GM21367 (cell line): ENCODE data around the gene CCDC157.
"Not testable (repeated sequence)": the region's sequence is repeated elsewhere in the genome, so short reads cannot be mapped to it uniquely, and the experiment has no call there.

Source experiments
- ATAC-seq: cut with Tn5 transposase; IDR thresholded peaks from one replicate; pipeline ENCODE4 v1.9.1; 2021; ENCODE audit not compliant: unreplicated experiment

The CCDC157 gene

DNA sequence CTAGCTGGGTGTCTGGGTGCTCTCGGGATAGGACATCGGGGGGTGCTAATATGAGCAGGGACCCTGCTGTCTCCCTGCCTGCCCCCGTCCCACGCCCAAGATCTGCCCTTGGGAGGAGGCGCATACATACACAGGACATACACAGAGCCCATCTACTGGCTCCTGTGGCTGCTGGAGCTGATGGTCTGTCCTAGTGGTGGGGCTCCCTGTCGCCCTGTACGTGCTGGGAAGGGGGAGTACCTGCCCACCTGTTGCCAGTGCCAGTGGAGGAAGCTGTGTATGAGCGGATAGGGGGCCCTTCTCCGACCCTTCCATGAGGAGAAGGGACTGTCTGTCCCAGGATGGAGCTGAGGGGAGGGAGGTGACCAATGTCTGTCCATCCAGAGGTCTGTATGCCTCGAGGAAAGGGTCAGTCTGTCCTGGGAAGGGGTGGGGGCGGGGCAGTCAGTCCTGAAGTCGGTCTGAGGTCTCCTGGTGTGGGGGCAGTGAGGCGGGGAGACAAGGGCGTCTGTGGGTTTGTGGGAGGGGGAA is 31.0 kb upstream of the CCDC157 start:
- ATAC-seq = no peak

DNA sequence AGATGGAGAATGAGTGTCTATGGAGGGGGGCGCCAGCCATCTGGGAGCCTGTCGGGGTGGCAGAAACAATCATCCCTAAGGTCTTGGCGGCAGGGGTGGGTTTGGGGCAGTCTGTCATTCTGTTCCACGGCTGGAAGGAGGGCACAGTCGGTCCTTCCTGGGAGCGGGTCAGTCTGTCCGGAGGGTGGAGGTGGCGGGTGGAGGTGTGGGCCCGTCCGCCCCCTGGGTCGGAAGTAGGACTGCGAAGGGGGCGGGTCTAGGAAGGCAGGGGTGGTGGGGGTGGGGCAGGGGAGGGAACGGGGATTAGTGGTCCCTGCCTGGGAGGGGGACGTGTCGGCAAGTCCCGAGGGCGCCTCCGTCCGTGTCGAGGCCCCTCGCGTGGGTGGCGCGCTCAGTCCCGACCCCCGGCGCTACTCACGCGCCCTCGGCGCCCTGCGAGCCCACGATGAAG is 30.5 kb upstream of the CCDC157 start:
- ATAC-seq = peak; percentile 1

DNA sequence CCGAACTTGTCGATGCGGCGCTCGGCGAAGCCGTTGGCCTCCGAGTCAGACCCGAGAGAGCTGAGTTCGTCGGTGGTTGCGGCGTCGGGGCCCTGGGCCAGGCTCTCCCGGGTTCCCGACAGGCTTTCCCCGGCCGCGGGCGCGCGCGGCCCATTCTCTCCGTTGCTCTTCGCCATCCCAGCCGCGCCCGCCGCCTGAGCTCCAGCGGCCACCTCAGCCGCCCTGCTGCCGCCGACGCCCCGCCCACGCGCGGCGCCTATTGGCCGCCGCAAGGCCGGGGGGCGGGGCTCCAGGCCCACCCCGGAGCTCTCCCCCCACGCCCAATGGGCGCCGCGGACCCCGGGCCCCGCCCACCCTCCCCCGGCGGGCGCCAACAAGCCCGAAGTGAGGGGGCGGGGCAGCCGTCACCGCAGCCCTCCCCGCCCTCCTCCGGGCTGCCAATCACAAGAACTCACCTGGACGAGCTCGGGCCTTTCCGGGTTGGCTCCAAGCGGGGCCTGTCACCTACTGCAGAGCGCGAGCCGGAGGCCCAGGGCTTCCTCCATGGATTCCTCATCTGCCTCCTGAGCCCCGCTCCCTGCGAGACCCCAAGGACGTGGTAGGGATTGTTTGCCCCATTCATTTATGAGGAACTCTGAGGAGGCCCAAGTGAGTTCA is 30.0 kb upstream of the CCDC157 start, which contains the start of gene TBC1D10A:
Gene TBC1D10A, minus strand, starts transcription at position 236 of the 657 bp plus-strand sequence. Its CDS starts 60 bp downstream, at position 176.
- peak; percentile 70 for ATAC-seq

DNA sequence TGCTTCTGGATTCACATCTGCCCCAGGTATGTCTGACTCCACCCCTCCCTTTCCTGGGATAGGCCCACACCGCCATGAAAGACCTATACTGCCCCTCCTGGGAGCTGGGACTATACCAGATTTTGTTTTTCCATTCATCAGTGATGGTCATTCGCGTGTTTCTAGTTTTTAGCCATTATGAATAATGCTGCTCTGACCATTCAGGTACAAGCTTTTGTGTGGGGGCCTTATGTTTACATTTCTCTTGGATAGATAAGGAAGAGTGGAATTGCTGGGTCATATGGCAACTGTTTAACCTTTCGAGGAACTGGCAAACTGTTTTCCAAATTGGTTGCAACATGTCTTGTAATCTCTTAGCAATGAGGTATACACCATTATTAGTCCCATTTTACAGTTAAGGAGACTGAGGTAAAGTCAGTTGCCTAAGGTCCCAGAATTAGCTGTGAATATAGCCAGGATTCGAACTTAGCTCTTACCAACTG is 28.9 kb upstream of the CCDC157 start:
- no peak for ATAC-seq

DNA sequence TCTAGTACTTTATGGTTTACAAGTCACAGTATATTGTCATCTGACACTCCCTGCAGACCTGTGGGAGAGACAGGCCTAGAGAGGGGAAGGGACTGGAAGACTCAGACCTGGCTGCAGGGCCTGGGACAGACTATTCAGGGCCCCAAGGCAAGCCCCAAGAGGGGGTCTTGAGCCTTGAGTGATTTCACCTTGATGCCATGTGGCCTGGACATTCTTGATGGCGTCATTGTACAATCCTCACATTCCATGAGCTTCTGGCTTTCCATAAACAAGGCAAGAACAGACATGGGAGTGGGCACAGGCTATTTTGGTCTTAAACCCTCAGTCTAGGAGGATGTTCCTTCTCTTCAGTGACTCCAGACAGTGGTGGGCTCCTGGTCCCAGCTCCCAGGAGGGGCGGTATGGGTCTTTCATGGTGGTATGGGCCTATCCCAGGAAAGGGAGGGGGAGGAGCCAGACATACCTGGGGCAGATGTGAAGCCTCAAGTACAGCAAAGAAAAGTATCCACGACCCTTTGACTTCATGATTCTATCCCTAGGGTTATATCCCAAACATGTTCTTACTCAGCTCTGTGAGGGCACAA is 28.2 kb upstream of the CCDC157 start:
- no peak for ATAC-seq

DNA sequence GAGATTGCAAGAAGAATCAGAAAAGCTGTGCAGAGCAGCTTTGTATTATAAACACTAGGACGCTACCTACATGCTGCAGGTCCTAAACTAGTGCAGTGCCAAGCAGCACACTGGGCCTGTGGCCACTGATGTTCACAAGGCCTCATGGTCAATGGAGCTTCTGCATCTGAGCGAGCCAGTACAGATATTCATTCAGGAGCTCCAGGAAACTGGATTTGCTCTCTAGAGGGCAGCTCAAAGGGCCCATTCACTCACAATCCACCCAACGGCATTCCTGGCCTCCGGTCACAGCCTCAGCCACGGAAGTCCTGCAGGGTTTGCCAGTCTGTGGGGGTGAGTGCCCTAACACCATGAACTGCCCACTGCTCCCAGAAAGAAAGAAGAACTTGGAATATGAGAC is 24.3 kb upstream of the CCDC157 start:
- ATAC-seq = no peak

DNA sequence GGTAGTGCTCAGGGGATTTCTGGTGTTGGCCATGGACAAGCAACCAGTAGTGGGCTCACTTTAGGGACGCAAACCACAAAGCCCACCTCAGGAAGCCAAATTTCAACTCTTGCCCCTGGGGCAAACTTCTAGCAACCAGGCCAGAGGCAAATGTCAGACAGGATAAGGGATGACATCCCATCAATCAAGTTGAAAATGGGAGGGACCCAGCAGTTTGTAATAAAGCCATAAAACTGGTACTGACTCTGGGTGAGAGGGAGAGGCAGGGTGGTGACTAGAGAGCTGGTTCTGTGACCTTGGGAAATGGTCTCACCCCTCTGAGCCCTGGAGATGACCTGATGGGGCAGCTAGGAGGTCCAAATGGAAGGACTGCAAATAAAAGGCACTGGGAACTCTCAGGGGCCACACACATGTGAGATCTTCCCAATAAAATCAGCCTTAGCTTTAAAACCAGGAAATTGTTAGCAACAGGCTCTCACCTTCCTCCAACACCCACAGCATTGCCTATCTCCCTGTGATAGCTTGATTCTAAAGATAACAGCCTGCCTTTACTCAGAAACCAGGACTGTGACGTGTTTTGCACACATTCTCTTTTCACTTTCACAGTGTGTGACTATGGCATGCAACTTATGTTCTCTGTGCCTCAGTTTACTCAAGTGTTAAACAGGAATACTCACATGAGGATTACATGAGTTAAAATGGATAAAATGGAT is 23.7 kb upstream of the CCDC157 start:
- no peak for ATAC-seq

DNA sequence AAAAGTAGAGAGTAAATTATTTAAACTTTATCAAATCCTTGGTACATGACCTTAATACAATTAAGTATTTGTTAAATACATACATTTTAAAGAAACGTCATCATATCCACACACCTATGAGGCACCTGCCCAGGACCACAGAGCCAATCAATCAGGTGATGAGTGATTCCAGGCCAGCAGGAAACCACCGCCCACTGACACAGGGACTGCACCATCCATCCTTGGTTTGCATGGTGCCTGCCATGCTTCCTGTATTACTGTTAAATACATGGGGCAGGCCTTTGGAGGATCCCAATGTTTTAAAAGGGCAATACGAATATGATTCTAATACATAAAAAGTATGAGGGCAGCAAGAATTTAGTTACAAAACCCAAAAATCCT is 23.1 kb upstream of the CCDC157 start:
- no peak for ATAC-seq

DNA sequence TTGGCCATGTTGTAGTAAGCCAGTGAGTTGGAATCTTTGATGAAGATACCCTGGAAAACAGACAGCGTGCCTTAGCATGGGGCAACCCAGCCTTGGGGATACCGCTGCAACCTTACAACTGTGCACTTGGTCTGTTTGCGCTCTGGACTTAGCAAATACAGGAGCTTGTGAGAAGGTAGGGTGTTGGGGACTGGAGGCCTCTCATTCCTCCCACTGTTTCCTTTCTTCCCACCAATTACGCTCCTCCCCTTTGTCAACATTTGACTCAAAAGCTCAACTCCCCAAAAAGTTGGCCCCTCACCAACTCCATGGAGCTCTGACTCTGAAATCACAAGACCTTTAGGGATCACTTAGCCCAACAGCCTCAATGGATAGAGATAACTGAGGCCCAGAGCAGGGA is 22.2 kb upstream of the CCDC157 start:
- no peak for ATAC-seq

DNA sequence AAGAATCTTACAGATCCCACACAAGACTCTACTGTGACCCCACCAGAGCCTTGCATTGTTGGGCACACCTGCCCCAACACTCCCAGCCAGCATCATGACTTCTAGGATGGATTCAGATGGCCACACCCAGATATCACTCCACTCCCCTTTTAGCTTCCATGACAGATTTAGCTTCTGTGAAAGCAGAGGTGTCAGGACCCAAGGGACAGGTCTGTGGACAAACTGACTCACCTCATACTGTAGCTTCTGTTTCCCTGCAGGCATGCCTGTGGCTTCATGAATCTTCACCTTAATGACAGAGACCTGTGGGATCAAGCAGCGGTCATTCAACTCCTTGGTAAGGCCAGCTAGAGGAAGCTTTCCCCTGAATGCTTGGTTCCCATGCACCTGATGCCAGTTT is 21.6 kb upstream of the CCDC157 start:
- ATAC-seq = no peak

DNA sequence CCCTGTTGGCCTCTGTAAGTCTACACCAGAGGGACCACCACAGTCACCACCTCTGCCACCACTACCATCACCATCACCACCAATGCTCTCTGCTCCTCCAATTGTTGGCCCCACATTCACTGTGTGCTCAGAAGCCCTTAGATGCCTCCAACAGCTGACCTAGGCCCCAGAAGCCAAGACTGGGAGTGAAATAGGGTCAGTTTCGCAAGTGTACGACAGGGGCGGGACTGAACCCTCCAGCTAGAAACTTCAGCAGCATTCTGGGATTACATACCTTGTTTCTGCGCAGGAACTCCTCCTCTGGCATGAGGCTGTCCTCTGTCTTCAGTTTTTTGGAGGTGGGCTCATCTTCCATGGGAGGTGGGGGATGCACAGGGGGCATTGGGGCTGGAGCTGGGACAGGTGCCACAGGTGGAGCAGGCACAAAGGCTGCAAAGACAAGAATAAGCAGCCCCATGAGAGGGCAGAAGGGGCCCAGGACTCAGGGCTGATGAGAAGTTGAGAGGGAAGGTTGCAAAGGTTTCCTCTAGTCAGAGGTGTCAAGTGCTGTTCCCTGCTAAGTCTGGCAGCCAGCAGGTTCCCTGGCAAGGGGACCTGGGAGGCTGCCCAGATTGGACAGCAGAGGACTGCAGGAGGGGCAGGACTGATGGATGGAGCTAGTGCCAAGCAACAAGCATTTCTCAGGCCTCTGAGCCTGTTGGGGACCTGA is 19.9 kb upstream of the CCDC157 start:
- no peak for ATAC-seq

DNA sequence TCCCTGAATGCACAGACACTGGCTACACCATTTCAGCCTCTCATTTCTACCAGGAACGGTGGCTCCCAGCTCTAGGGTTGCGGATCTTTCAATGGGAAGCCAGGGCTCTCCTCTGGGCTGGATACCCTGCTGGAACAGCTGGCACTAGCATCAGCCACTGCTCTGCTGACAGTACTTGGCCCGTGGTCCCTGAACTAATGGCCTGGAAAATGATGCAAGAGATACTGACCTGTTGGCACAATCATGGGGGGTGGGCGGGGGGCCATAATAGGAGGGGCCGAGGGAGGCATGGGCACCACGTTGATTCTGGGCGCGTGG is 19.4 kb upstream of the CCDC157 start:
- no peak for ATAC-seq

DNA sequence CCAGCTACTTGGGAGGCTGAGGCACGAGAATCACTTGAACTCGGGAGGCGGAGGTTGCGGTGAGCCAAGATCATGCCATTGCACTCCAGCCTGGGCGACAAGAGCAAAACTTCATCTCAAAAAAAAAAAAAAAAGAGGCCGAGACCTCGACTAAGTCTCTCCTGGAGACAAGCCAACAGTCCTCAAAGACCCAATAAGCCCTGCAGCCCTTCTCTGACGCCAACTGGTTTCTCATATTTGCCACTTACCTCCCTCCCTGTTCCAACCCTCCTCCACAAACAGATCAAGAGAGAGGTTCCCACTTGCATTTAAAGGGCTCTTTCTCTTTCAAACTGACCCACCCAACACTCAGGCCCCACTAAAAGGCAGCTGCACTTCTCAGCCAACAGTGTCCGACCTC is 18.5 kb upstream of the CCDC157 start:
- not testable (repeated sequence) for ATAC-seq

DNA sequence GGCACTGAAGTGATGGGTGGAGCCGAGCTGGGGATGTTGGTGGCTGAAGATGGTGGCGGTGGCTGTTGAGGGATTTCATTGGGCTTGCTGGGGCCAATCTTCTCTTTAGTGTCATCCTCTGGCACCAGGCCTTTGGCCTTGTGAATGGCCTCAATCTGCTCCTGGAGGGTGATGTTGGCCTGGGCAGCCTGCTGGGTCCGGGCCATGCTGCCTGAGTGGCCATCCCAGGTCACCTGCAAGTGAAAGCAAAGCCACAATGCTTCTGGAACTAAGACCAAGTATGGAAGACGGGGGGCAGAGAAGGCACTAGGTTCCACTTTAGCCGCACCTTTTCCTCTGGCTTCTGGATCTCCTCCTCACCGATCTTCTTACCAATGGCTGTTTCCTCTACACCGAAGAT is 18.0 kb upstream of the CCDC157 start:
- no peak for ATAC-seq

DNA sequence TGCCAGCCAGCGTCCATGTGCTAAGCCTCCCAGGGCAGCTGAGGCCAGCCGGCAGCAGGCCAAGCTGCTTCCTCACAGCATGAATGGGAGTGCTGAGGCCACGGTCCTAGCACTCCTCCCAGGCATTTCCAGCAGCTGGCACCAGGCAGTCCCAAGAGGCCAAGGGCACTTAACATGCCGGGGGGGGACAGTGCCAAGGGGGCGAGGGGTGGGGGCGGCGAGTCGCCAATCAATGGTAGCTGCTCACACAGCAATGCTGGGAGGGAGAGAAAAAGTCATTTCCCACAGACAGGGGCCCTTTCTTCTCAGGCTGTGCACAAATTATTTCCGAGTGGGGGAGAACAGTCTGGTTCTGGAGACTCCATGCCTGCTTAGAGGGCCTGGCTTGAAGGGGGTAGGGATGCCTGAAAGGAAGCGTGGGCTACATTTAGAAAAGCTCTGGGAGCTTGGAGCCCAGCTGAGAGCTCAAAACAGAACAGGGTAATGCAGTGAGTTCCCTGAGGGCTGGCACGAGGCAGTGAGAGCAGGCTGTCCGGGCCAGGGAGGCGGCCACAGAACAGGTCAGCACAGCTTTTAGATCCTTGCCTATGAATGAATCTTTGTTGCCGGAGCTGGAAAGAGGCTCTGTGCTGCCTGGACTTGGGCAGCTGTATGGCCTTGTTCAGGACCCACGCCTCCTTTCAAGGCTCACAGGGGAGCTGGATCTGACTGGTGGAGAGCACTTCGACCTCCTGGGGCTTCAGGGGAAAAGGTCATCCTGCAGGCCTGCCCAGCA is 15.7 kb upstream of the CCDC157 start:
- ATAC-seq = no peak

DNA sequence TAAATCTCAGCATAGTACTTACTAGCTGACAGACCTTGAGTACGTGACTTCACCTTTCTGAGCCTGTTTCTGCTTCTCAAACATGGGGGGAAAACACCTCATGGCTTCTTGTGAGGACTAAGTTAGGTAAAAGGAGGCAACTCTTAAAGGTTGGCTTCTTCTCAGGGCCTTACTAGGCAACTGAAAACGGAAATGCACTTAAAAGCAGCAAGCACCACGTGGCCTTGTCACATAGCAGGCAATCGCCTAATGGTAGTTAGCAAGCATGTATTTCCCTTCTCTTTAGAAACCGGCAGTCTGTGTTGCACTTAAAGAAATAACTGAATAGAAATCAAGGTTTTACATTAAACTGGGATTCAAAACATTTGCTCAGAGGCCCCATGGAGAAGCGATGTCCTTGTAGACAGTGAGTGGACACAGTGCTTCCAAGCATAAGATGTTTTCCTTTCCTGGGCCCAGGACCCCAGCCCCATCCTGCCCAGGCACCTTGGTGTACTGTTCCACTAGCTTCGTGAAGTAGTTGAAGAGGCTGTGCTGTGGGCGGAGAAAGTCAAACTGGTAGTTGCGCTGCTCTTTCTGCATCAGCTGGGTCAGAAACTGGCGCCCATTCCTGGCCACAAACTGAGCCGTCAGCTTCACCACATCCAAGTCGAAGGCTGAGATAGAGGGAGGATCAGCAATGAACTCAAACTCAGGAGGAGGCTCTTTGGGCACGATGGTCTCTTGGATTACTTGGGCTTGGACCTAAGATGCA is 12.2 kb upstream of the CCDC157 start:
- ATAC-seq = no peak

DNA sequence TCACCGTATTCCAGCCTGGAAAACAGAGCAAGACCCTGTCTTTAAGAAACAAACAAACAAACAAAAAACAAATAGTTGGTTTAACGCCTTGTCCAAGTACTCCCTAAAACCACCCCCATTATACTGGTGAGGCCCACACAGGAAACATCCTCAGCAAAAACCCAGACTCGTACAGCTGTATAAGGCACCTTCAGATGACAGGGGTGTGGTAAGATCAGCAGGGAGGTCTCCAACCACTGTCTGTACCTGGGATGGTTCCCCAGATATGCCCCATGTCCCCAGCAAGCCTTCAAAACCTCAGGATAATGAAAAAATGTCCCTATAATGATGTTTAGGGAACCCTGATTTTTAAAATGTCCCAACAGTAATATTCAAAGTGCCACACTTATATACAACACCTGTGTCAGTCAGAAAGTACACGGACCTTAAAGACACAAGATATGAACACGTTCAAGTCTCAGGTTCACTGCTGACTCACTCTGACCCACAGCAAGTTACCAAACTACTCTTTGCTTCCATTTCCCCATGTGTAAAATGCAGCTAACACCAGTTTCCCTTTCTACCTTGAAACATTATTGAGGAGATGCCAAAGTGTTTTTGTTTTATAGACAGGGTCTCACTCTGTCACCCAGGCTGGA is 9.4 kb upstream of the CCDC157 start:
- no peak for ATAC-seq

DNA sequence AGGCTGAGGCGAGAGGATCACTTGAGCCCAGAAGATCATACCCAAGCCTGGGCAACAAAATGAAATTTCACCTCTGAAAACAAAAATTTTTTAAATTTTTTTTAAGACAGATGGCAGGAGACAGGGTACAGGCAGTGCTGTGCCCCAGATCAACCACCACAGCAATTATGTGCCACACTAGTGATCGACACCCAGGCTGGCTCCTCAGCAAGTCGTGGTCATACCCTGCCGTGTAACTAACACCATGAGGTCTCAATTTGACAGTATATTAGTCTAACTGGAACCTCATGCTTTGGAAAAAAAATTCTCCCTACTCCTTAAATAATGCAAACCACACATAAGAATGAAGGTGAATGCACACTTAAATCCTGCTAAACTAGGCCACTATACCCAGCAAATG is 8.4 kb upstream of the CCDC157 start:
- ATAC-seq = no peak

DNA sequence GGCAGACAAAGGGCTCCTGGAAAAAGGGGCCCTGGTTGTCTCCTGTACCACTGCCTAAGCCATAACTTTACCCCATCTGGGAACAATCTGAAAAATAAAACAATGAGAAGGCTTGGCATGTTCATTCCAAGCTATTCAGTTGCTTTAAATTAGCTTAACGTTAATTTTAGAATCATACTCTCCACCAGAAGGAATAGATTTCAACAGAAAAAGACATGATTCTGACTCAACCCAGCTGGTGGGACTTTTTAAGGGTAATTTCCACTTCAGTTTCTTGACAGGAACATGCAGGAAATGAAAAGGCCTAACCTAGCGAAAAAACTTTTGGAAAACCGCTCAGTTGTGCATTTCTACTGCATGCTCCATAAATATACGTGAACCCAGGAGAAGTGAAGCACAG is 8.0 kb upstream of the CCDC157 start:
- ATAC-seq = no peak

DNA sequence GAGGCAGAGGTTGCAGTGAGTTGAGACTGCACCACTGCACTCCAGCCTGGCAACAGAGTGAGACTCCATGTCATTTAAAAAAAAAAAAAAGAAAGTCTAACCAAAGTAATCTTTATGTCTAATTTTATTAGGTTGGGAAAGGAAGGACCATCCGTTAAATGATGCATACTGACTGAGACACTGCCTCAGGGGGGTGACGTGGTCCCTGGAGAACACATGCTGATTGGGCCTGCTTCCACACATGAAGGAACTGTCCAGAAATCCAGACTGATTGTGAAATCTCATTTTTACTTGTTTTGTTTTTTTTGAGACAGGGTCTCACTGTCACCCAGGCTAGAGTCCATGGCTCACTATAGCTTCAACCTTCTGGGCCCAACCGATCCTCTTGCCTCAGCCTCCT is 5.6 kb upstream of the CCDC157 start:
- ATAC-seq = no peak
